OCI-LY7 (cell line): ENCODE results near the gene NIPBL. TPM values are rescaled to one million over a fixed set of nuclear protein-coding genes. Genes with fewer than 3 reads are reported as not detected.
"Not testable (repeated sequence)": the region's sequence is repeated elsewhere in the genome, so short reads cannot be mapped to it uniquely, and the experiment has no call there.

Experiments used
- BruUV-seq: library from RNA; stranded (reverse); fragments of 400-500 nt; replicated peaks from 2 replicates; lab custom pipeline; 2021; lab: Mats Ljungman, UMichigan
- CTCF ChIA-PET: fragments of 300-600 bp; sonication (Branson Sonifier 250); formaldehyde crosslinking; loops from one replicate; lab custom pipeline; 2022; ENCODE audit warnings: antibody characterized with exemption; ENCODE audit not compliant: unreplicated experiment; lab: Charles Lee
- POLR2A ChIA-PET: fragments of 300-600 bp; sonication (Branson Sonifier 250); formaldehyde crosslinking; loops from one replicate; lab custom pipeline; 2022; ENCODE audit warnings: antibody characterized with exemption; lab: Charles Lee
- DNase-seq: peaks from one replicate; pipeline ENCODE4 v3.0.0-alpha.2; 2015; ENCODE audit warnings: low spot score
- H2AFZ ChIP-seq: fragments of 200-600 bp; sonication (generic), shearing (Covaris generic); 2 replicates; pipeline ENCODE4 v1.6.1; 2014; ENCODE audit warnings: mild to moderate bottlenecking, antibody characterized with exemption, low read length, moderate library complexity
- H3K27ac ChIP-seq: fragments of 200-600 bp; sonication (generic); 2 replicates; pipeline ENCODE4 v1.5.1; 2014; ENCODE audit warnings: mixed run types, low read depth, mild to moderate bottlenecking, moderate library complexity, low read length, inconsistent platforms; ENCODE audit not compliant: poor library complexity, severe bottlenecking
- H3K36me3 ChIP-seq: fragments of 200-600 bp; sonication (generic); 2 replicates; pipeline ENCODE4 v1.6.1; 2014; ENCODE audit warnings: mild to moderate bottlenecking, antibody characterized with exemption, low read length, moderate library complexity, mixed read lengths; ENCODE audit not compliant: insufficient read depth
- H3K4me1 ChIP-seq: fragments of 200-600 bp; sonication (generic); 2 replicates; pipeline ENCODE4 v1.5.1; 2014; ENCODE audit warnings: mild to moderate bottlenecking, low read length; ENCODE audit not compliant: insufficient read depth, poor library complexity, severe bottlenecking
- H3K4me2 ChIP-seq: fragments of 200-600 bp; sonication (generic); 2 replicates; pipeline ENCODE4 v1.6.1; 2014; ENCODE audit warnings: mild to moderate bottlenecking, low read length
- H3K4me3 ChIP-seq: fragments of 200-600 bp; sonication (generic); 2 replicates; pipeline ENCODE4 v1.5.1; 2014; ENCODE audit warnings: mild to moderate bottlenecking, low read depth, low read length; ENCODE audit not compliant: poor library complexity, severe bottlenecking
- H3K79me2 ChIP-seq: fragments of 200-600 bp; sonication (generic); 2 replicates; pipeline ENCODE4 v1.6.1; 2016; ENCODE audit warnings: low read depth, mild to moderate bottlenecking, low read length, moderate library complexity, mixed read lengths; ENCODE audit not compliant: insufficient read depth
- H3K9me2 ChIP-seq: fragments of 200-600 bp; sonication (generic); 2 replicates; pipeline ENCODE4 v1.6.1; 2016; ENCODE audit warnings: mild to moderate bottlenecking, low read length, mixed read lengths; ENCODE audit not compliant: insufficient read depth
- H3K9me3 ChIP-seq: fragments of 200-600 bp; sonication (generic); 2 replicates; pipeline ENCODE4 v1.6.1; 2014; ENCODE audit warnings: mild to moderate bottlenecking, mixed run types, low read length, mixed read lengths
- H4K20me1 ChIP-seq: fragments of 200-600 bp; sonication (generic); 2 replicates; pipeline ENCODE4 v1.6.1; 2014; ENCODE audit warnings: mild to moderate bottlenecking, antibody characterized with exemption, low read length, moderate library complexity, mixed read lengths; ENCODE audit not compliant: insufficient read depth
- CTCF ChIP-seq: fragments of 200-600 bp; sonication (generic); conservative IDR thresholded peaks from 2 replicates; pipeline ENCODE4 v1.5.1; 2014; ENCODE audit warnings: mild to moderate bottlenecking, antibody characterized with exemption, low read length, moderate library complexity, mixed read lengths
- EZH2phosphoT487 ChIP-seq: fragments of 200-600 bp; sonication (generic); IDR thresholded peaks from 2 replicates; pipeline ENCODE4 v1.6.1; 2018; ENCODE audit warnings: low read depth, borderline replicate concordance, mild to moderate bottlenecking, mixed run types, antibody characterized with exemption, low read length, moderate library complexity, mixed read lengths
- intact Hi-C: fragments of 100-400 bp; cut with micrococcal nuclease; formaldehyde crosslinking; loops from one replicate; pipeline ENCODE4 v1.10.0; 2022; ENCODE audit not compliant: unreplicated experiment
- total RNA-seq, 2 experiments: library from RNA; depleted of rRNA in 1 of 2; stranded (reverse); fragments of >200 nt in 1 of 2; shearing (Covaris generic) in 1 of 2; gene quantifications; 2 replicates each; pipeline ENCODE4 v1.2.3, GENCODE V29; 2014 to 2022

Gene NIPBL
- total RNA-seq, 2 experiments from 2014 or later: 24.9 to 56.1 TPM

DNA sequence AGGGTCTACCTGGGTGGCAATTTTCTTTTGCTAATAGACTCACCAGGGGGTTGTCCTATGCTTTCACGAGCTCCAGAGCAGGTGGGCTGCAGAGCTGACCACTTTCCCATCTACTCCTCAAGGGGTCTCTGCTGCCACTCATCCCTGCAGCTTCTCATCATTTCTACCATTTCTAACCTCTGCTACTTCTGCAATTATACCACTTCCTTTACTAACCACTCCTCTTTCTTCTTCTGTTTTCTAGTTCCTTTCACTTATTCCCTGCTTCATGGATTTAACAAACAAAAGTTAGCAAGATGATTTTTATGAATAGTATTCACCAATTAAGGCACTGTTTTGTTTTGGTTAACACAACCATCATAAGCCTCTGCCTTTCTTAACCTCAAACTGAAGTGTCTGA, 34.5 kb upstream of the NIPBL start:
- no TSS peak for BruUV-seq
- H3K9me2 ChIP-seq: no peaks in the 10 kb centered on the region
- H3K4me1 ChIP-seq: no peaks in the 10 kb centered on the region
- no peak overlapping the region for H3K4me2 ChIP-seq
- no peak for DNase-seq
- POLR2A ChIA-PET: no interaction called here
- CTCF ChIA-PET: no interaction called here
- H3K79me2 ChIP-seq: no peaks in the 10 kb centered on the region
- no peak overlapping the region for H3K4me3 ChIP-seq
- H3K9me3 ChIP-seq: no peaks in the 10 kb centered on the region
- no peak overlapping the region for H2AFZ ChIP-seq
- intact Hi-C loops: no loop called here
- no peaks in the 10 kb centered on the region for H4K20me1 ChIP-seq
- no peak overlapping the region for H3K27ac ChIP-seq
- no peaks in the 10 kb centered on the region for H3K36me3 ChIP-seq
- TF ChIP-seq EZH2phosphoT487: no peak

GRCh38 chr5:36844305-36844704, 32.3 kb upstream of the NIPBL start:
- H3K9me3 ChIP-seq: no peaks in the 10 kb centered on the region
- TF ChIP-seq CTCF (no peak), EZH2phosphoT487 (no peak)
- H3K79me2 ChIP-seq: no peaks in the 10 kb centered on the region
- no peak for DNase-seq
- BruUV-seq: no TSS peak
- no peak overlapping the region for H3K4me2 ChIP-seq
- intact Hi-C loops: no loop called here
- H3K9me2 ChIP-seq: no peaks in the 10 kb centered on the region
- no peaks in the 10 kb centered on the region for H4K20me1 ChIP-seq
- no peaks in the 10 kb centered on the region for H3K4me1 ChIP-seq
- no peak overlapping the region for H2AFZ ChIP-seq
- no peak overlapping the region for H3K4me3 ChIP-seq
- ChIA-PET POLR2A (interaction anchor here (0.7 to 0.8 kb wide), 2 partner anchors 9 to 19 kb away, joined by 3 to 4 read pairs; no protein-coding TSS in a partner anchor), CTCF (no interaction called here)
- no peaks in the 10 kb centered on the region for H3K36me3 ChIP-seq
- no peak overlapping the region for H3K27ac ChIP-seq

DNA sequence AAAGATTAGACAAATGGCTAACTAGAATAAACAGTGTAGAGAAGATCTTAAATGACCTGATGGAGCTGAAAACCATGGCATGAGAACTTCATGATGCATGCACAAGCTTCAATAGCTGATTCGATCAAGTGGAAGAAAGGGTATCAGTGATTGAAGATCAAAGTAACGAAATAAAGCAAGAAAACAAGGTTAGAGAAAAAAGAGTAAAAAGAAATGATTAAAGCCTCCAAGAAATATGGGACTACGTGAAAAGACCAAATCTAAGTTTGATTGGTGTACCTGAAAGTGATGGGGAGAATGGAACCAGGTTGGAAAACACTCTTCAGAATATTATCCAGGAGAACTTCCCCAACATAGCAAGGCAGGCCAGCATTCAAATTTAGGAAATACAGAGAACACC, 28.0 kb upstream of the NIPBL start:
- H3K9me2 ChIP-seq, H2AFZ ChIP-seq, H4K20me1 ChIP-seq, POLR2A ChIA-PET, BruUV-seq, H3K4me1 ChIP-seq, H3K79me2 ChIP-seq, intact Hi-C loops, CTCF ChIA-PET, H3K9me3 ChIP-seq, H3K36me3 ChIP-seq, H3K4me3 ChIP-seq, DNase-seq, H3K27ac ChIP-seq, H3K4me2 ChIP-seq: not testable (repeated sequence)

DNA sequence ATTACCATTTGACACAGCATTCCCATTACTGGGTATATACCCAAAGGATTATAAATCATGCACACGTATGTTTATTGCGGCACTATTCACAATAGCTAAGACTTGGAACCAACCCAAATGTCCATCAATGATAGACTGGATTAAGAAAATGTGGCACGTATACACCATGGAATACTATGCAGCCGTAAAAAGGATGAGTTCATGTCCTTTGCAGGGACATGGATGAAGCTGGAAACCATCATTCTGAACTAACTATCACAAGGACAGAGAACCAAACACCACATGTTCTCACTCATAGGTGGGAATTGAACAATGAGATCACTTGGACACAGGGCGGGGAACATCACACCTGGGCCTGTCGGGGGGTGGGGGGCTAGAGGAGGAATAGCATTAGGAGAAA, 23.7 kb upstream of the NIPBL start:
- H3K79me2 ChIP-seq, H3K9me2 ChIP-seq, POLR2A ChIA-PET, BruUV-seq, H3K4me3 ChIP-seq, H3K4me2 ChIP-seq, H4K20me1 ChIP-seq, H3K36me3 ChIP-seq, H2AFZ ChIP-seq, H3K27ac ChIP-seq, DNase-seq, CTCF ChIA-PET, H3K9me3 ChIP-seq, intact Hi-C loops, H3K4me1 ChIP-seq: not testable (repeated sequence)
